NT2/D1 (cell line): ENCODE results near the gene RGSL1.

Source experiments
- SUZ12 ChIP-seq: IDR thresholded peaks from 2 replicates; pipeline ENCODE4 v1.6.1; 2011; ENCODE audit not compliant: insufficient read length, insufficient read depth; ENCODE audit errors: extremely low read depth
- ZNF274 ChIP-seq: IDR thresholded peaks from 2 replicates; pipeline ENCODE4 v1.6.1; 2011; ENCODE audit warnings: mild to moderate bottlenecking, low read depth, low read length

DNA sequence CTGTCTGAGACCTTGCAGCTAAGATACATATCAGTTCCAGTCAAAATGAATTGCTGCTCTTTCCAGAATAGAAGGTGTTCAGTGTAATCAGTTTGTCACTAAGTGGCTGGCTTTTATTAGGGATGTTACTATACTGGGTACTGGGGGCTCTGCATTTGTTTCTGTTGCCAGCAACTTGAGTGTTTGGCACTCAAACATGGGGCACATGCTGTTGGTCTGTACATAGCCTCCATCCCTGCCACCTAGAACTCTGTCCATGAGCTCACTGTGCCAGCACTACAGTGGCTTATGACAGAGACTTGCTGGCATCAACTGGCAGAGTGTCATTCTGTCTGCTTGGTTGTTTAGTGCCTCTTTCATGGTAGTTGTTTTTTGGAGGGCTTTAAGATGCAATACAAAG is 45.1 kb downstream of the RGSL1 start:
- TF ChIP-seq ZNF274: no peak
- TF ChIP-seq SUZ12: no peak
